K562 (cell line): ENCODE data around the gene ZNF609. TPM values are rescaled to one million over a fixed set of nuclear protein-coding genes. Genes with fewer than 3 reads are reported as not detected.

Experiments used
- ATAC-seq: fragments of 200-7000 bp; cut with Tn5 transposase; 3 replicates; pipeline ENCODE4 v1.9.1; 2020; ENCODE audit warnings: moderate library complexity
- BruUV-seq: library from RNA; stranded (reverse); fragments of 400-500 nt; replicated peaks from 2 replicates; lab custom pipeline; 2021; lab: Mats Ljungman, UMichigan
- CTCF ChIA-PET: fragments of 300-600 bp; formaldehyde crosslinking; extraction: SDS; loops from one replicate; lab custom pipeline; 2021; ENCODE audit warnings: low intra/inter-chr PET ratio; lab: Yijun Ruan, JAX
- POLR2A ChIA-PET: fragments of 300-600, 350-650 bp; sonication (Branson Sonifier 250); formaldehyde crosslinking; extraction: SDS; loops from one replicate; lab custom pipeline; 2021; ENCODE audit warnings: antibody characterized with exemption, inconsistent platforms; lab: Yijun Ruan, JAX
- DNase-seq, 4 experiments: peaks; one replicate each; pipeline versions ENCODE4 v3.0.0 to v3.0.0-alpha.2; 2011 to 2018; ENCODE audit warnings: low spot score in 3 of 4, mixed read lengths in 3 of 4; ENCODE audit errors: extremely low read depth in 1 of 4
- FAIRE-seq: peaks from 2 replicates; lab custom pipeline; 2011; peaks lifted over from hg19 to GRCh38; lab: Jason Lieb, UNC
- H2AFZ ChIP-seq: 2 replicates; pipeline ENCODE4 v1.6.0; 2011; ENCODE audit warnings: low read depth, low read length, control low read depth, inconsistent platforms
- H3K27ac ChIP-seq: fragments of 200-600 bp; 3 replicates; pipeline ENCODE4 v1.8.0; 2011; ENCODE audit warnings: low read depth, mild to moderate bottlenecking, control low read depth, inconsistent platforms, low read length, moderate library complexity, mixed read lengths; ENCODE audit errors: extremely low read depth
- H3K27me3 ChIP-seq, 2 experiments: fragments of 300-600 bp in 1 of 2; 2 replicates in 1 of 2; 3 replicates in 1 of 2; pipeline versions ENCODE4 v1.6.0 to v1.8.0; 2011; ENCODE audit warnings: inconsistent platforms in 2 of 2, low read length in 2 of 2, mild to moderate bottlenecking in 1 of 2, mixed read lengths in 1 of 2, moderate library complexity in 1 of 2; ENCODE audit not compliant: control insufficient read depth in 2 of 2, insufficient read depth in 2 of 2
- H3K36me3 ChIP-seq: fragments of 300-600 bp; 3 replicates; pipeline ENCODE4 v1.8.0; 2011; ENCODE audit warnings: mild to moderate bottlenecking, low read length, inconsistent platforms; ENCODE audit not compliant: control insufficient read depth, insufficient read depth
- H3K4me1 ChIP-seq, 2 experiments: fragments of 200-600 bp in 1 of 2; replicated peaks in 1 of 2; 2 replicates in 1 of 2; 3 replicates in 1 of 2; pipeline versions ENCODE4 v1.5.1 to v1.8.0; 2011; ENCODE audit warnings: inconsistent platforms in 2 of 2, low read length in 2 of 2, mild to moderate bottlenecking in 1 of 2, mixed read lengths in 1 of 2, moderate library complexity in 1 of 2; ENCODE audit not compliant: control insufficient read depth in 2 of 2, insufficient read depth in 2 of 2
- H3K4me2 ChIP-seq: 2 replicates; pipeline ENCODE4 v1.6.1; 2011; ENCODE audit warnings: low read length, control low read depth, inconsistent platforms, mixed read lengths; ENCODE audit not compliant: insufficient read depth
- H3K4me3 ChIP-seq: fragments of 200-600 bp; sonication (generic), shearing (Covaris generic); 2 replicates; pipeline ENCODE4 v1.5.1; 2016; ENCODE audit warnings: control low read depth, inconsistent platforms
- H3K79me2 ChIP-seq: fragments of 200-600 bp; 3 replicates; pipeline ENCODE4 v1.8.0; 2011; ENCODE audit warnings: low read length, inconsistent platforms; ENCODE audit not compliant: control insufficient read depth, insufficient read depth
- H3K9ac ChIP-seq, 2 experiments: 2 replicates each; pipeline versions ENCODE4 v1.6.0 to v1.6.1; 2011; ENCODE audit warnings: low read depth in 2 of 2, low read length in 2 of 2, control low read depth in 1 of 2, inconsistent platforms in 1 of 2, mild to moderate bottlenecking in 1 of 2, mixed read lengths in 1 of 2; ENCODE audit not compliant: insufficient read depth in 1 of 2
- H3K9me1 ChIP-seq: one replicate; pipeline ENCODE4 v1.6.0; 2011; ENCODE audit warnings: inconsistent platforms, mild to moderate bottlenecking, low read length, moderate library complexity; ENCODE audit not compliant: control insufficient read depth, insufficient read depth
- H3K9me3 ChIP-seq: replicated peaks from 2 replicates; pipeline ENCODE4 v1.5.1; 2011; ENCODE audit warnings: low read depth, low read length, inconsistent platforms; ENCODE audit not compliant: control insufficient read depth, insufficient read depth
- H4K20me1 ChIP-seq: replicated peaks from 2 replicates; pipeline ENCODE4 v1.6.1; 2011; ENCODE audit warnings: low read length, inconsistent platforms, mixed read lengths; ENCODE audit not compliant: control insufficient read depth, insufficient read depth
- ASH1L ChIP-seq: fragments of 450-650 bp; IDR thresholded peaks from 2 replicates; pipeline ENCODE4 v1.6.1; 2018; ENCODE audit warnings: borderline replicate concordance, mild to moderate bottlenecking, low read depth; ENCODE audit not compliant: partially characterized antibody
- ATF1 ChIP-seq, 2 experiments: fragments of 450-650 bp in 1 of 2; IDR thresholded peaks; 2 replicates each; pipeline ENCODE4 v1.6.1; 2016; ENCODE audit warnings: missing compliant biosample characterization in 1 of 2, missing genetic modification characterization in 1 of 2
- DMBX1 ChIP-seq: fragments of 250-450 bp; sonication (Bioruptor Pico); IDR thresholded peaks from 2 replicates; pipeline ENCODE4 v1.8.0; 2022; ENCODE audit warnings: inconsistent platforms, mild to moderate bottlenecking, moderate library complexity, borderline replicate concordance
- PTBP1 ChIP-seq: fragments of 200-400 bp; formaldehyde crosslinking; IDR thresholded peaks from 2 replicates; pipeline ENCODE4 v1.6.1; 2017; ENCODE audit warnings: low read depth, low read length
- RAD51 ChIP-seq: fragments of 450-650 bp; IDR thresholded peaks from 2 replicates; pipeline ENCODE4 v1.7.1; 2016; ENCODE audit warnings: low read depth, mild to moderate bottlenecking, borderline replicate concordance
- ZKSCAN3 ChIP-seq: fragments of 250-450 bp; sonication (Bioruptor Pico); IDR thresholded peaks from 2 replicates; pipeline ENCODE4 v1.4.0; 2020
- ZSCAN32 ChIP-seq: fragments of 450-650 bp; formaldehyde crosslinking; IDR thresholded peaks from 2 replicates; pipeline ENCODE4 v1.4.0; 2020; ENCODE audit warnings: mild to moderate bottlenecking, moderate library complexity
- WGBS: fragments of 100-300 bp; shearing (Covaris generic); methylation state at CpG from one replicate; pipeline ENCODE4 v1.1.6; 2016; ENCODE audit warnings: low coverage, mixed read lengths; ENCODE audit not compliant: insufficient coverage; ENCODE audit errors: missing lambda C conversion rate; 5-methylcytosine and 5-hydroxymethylcytosine counted together
- in situ Hi-C: fragments of 300-500 bp; cut with MboI; formaldehyde crosslinking; loops from 4 replicates; pipeline ENCODE4 v1.15.0; 2018; ENCODE audit warnings: inconsistent platforms, mixed read lengths
- intact Hi-C: fragments of 100-400 bp; cut with micrococcal nuclease; formaldehyde crosslinking; loops from 2 replicates; pipeline ENCODE4 v1.14.2; 2022
- polyA plus RNA-seq, 8 experiments: library from polyadenylated mRNA; depleted of rRNA in 4 of 8; stranded (reverse) in 5 of 8; unstranded in 3 of 8; fragments of >200 nt; fragmentation: Nextera tagmentation in 2 of 8; fragmentation: Illumina TruSeq in 1 of 8; extraction: Ambion mirVana in 2 of 8; extraction: Trizol in 1 of 8; gene quantifications; 2 replicates each; pipeline versions ENCODE4 v1.2.1 to v1.2.3, GENCODE V29; 2011 to 2014; ENCODE audit warnings: inconsistent platforms in 1 of 8, missing spikeins in 1 of 8
- total RNA-seq, 7 experiments: library from RNA; depleted of rRNA in 6 of 7; stranded (reverse); fragments of >200 nt in 6 of 7; fragmentation: Illumina TruSeq in 2 of 7; extraction: Trizol in 2 of 7; gene quantifications; 2 replicates each; pipeline versions ENCODE4 v1.2.1 to v1.2.3, GENCODE V29; 2011 to 2021; ENCODE audit warnings: low replicate concordance in 1 of 7
- TF ChIP-seq, protein P1 (sequence below): fragments of 250-450 bp; sonication (Bioruptor Pico); IDR thresholded peaks from 2 replicates; pipeline ENCODE4 v1.8.0; 2022; ENCODE audit warnings: inconsistent platforms, mild to moderate bottlenecking, moderate library complexity, borderline replicate concordance
- TF ChIP-seq, protein P2 (sequence below): fragments of 250-450 bp; sonication (Bioruptor Pico); IDR thresholded peaks from 2 replicates; pipeline ENCODE4 v1.8.0; 2022; ENCODE audit warnings: inconsistent platforms
- TF ChIP-seq, protein P3 (sequence below): sonication (generic); formaldehyde crosslinking; IDR thresholded peaks from 2 replicates; pipeline ENCODE4 v1.8.0; 2023; ENCODE audit warnings: missing genetic modification reagents, mild to moderate bottlenecking, borderline replicate concordance
- TF ChIP-seq, protein P4 (sequence below): sonication (generic); formaldehyde crosslinking; IDR thresholded peaks from 2 replicates; pipeline ENCODE4 v1.8.0; 2022; ENCODE audit warnings: missing genetic modification reagents, mild to moderate bottlenecking, borderline replicate concordance

Gene ZNF609
- total and polyA plus RNA-seq, 9 of the 15 experiments (the other 6 are each of a cell fraction or from before 2014, with no cell fraction given), result 3.0 to 38.7 (median 17.8) TPM

DNA sequence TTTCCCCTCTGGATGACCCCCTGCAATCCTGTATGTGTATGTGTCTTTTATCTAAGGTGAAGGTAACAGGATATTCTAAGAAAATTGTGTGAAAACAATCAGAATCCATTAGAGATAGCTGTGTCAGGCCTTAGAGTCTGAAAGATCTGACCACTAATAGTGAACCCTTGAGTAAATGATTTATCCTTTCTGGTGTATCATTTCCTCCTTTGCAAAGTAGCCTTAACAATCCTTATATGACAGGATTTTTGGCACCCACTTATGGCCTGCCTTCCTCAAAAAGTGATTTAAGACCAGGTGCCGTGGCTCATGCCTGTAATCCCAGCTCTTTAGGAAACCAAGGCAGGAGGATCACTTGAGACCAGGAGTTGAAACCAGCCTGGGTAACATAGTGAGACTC lies 204.8 kb downstream of the ZNF609 start:
- BruUV-seq, result no TSS peak
- no peak for ATAC-seq
- Histone ChIP-seq H3K4me1 (no peaks in the 10 kb centered on the region), H3K36me3 (peaks cover 8% of the 10 kb centered on the region; the same call in 2 of the 3 replicates), H3K9me3 (no peaks in the 10 kb centered on the region), H3K27ac (no peak overlapping the region), H3K4me3 (no peak overlapping the region), H4K20me1 (no peaks in the 10 kb centered on the region), H3K27me3 (no peaks in the 10 kb centered on the region), H3K4me2 (no peak overlapping the region), H3K9me1 (no peaks in the 10 kb centered on the region), H2AFZ (no peak overlapping the region), H3K79me2 (no peaks in the 10 kb centered on the region; the same call in 2 of the 3 replicates), H3K9ac (no peak overlapping the region)
- ChIA-PET POLR2A (no interaction called here), CTCF (no interaction called here)
- no peak for FAIRE-seq
- intact Hi-C loops, result no loop called here
- WGBS, result 80% methylated on average over 1 of the region's 1 CpG
- no peak for DNase-seq
- in situ Hi-C loops, result loop anchor here (25.0 kb wide), 1 partner anchor 453 kb away; no protein-coding TSS in a partner anchor
- TF ChIP-seq, protein P1, sequence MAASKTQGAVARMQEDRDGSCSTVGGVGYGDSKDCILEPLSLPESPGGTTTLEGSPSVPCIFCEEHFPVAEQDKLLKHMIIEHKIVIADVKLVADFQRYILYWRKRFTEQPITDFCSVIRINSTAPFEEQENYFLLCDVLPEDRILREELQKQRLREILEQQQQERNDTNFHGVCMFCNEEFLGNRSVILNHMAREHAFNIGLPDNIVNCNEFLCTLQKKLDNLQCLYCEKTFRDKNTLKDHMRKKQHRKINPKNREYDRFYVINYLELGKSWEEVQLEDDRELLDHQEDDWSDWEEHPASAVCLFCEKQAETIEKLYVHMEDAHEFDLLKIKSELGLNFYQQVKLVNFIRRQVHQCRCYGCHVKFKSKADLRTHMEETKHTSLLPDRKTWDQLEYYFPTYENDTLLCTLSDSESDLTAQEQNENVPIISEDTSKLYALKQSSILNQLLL, result no peak
- TF ChIP-seq, protein P2, sequence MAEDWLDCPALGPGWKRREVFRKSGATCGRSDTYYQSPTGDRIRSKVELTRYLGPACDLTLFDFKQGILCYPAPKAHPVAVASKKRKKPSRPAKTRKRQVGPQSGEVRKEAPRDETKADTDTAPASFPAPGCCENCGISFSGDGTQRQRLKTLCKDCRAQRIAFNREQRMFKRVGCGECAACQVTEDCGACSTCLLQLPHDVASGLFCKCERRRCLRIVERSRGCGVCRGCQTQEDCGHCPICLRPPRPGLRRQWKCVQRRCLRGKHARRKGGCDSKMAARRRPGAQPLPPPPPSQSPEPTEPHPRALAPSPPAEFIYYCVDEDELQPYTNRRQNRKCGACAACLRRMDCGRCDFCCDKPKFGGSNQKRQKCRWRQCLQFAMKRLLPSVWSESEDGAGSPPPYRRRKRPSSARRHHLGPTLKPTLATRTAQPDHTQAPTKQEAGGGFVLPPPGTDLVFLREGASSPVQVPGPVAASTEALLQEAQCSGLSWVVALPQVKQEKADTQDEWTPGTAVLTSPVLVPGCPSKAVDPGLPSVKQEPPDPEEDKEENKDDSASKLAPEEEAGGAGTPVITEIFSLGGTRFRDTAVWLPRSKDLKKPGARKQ (CRISPR knock-in tag), result no peak
- TF ChIP-seq RAD51 (no peak), PTBP1 (no peak), ZKSCAN3 (CRISPR knock-in tag) (no peak), ZSCAN32 (CRISPR knock-in tag) (no peak), ATF1 (CRISPR knock-in tag; IDR thresholded peaks at IDR 0.05) (no peak), ATF1 (tag; IDR thresholded peaks at IDR 0.05) (no peak), DMBX1 (CRISPR knock-in tag) (no peak), ASH1L (no peak)
- TF ChIP-seq, protein P3, sequence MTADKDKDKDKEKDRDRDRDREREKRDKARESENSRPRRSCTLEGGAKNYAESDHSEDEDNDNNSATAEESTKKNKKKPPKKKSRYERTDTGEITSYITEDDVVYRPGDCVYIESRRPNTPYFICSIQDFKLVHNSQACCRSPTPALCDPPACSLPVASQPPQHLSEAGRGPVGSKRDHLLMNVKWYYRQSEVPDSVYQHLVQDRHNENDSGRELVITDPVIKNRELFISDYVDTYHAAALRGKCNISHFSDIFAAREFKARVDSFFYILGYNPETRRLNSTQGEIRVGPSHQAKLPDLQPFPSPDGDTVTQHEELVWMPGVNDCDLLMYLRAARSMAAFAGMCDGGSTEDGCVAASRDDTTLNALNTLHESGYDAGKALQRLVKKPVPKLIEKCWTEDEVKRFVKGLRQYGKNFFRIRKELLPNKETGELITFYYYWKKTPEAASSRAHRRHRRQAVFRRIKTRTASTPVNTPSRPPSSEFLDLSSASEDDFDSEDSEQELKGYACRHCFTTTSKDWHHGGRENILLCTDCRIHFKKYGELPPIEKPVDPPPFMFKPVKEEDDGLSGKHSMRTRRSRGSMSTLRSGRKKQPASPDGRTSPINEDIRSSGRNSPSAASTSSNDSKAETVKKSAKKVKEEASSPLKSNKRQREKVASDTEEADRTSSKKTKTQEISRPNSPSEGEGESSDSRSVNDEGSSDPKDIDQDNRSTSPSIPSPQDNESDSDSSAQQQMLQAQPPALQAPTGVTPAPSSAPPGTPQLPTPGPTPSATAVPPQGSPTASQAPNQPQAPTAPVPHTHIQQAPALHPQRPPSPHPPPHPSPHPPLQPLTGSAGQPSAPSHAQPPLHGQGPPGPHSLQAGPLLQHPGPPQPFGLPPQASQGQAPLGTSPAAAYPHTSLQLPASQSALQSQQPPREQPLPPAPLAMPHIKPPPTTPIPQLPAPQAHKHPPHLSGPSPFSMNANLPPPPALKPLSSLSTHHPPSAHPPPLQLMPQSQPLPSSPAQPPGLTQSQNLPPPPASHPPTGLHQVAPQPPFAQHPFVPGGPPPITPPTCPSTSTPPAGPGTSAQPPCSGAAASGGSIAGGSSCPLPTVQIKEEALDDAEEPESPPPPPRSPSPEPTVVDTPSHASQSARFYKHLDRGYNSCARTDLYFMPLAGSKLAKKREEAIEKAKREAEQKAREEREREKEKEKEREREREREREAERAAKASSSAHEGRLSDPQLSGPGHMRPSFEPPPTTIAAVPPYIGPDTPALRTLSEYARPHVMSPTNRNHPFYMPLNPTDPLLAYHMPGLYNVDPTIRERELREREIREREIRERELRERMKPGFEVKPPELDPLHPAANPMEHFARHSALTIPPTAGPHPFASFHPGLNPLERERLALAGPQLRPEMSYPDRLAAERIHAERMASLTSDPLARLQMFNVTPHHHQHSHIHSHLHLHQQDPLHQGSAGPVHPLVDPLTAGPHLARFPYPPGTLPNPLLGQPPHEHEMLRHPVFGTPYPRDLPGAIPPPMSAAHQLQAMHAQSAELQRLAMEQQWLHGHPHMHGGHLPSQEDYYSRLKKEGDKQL (CRISPR knock-in tag), result no peak
- TF ChIP-seq, protein P4, sequence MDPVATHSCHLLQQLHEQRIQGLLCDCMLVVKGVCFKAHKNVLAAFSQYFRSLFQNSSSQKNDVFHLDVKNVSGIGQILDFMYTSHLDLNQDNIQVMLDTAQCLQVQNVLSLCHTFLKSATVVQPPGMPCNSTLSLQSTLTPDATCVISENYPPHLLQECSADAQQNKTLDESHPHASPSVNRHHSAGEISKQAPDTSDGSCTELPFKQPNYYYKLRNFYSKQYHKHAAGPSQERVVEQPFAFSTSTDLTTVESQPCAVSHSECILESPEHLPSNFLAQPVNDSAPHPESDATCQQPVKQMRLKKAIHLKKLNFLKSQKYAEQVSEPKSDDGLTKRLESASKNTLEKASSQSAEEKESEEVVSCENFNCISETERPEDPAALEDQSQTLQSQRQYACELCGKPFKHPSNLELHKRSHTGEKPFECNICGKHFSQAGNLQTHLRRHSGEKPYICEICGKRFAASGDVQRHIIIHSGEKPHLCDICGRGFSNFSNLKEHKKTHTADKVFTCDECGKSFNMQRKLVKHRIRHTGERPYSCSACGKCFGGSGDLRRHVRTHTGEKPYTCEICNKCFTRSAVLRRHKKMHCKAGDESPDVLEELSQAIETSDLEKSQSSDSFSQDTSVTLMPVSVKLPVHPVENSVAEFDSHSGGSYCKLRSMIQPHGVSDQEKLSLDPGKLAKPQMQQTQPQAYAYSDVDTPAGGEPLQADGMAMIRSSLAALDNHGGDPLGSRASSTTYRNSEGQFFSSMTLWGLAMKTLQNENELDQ (CRISPR knock-in tag), result no peak
